Tibial artery (tissue), 4 donors: Measurements from ENCODE around the gene RNF31.
"Not testable (repeated sequence)": the region's sequence is repeated elsewhere in the genome, so short reads cannot be mapped to it uniquely, and the experiment has no call there.

Experiments
- DNase-seq, 2 donors: peaks; one replicate each; pipeline ENCODE4 v3.0.0-alpha.2; 2019
- H3K27ac ChIP-seq, 2 donors: fragments of 200-600 bp; sonication (generic) in 1 of 2; 1 replicate in 1 of 2; 2 replicates in 1 of 2; pipeline ENCODE4 v1.5.1; 2018 to 2019; ENCODE audit warnings: mild to moderate bottlenecking in 1 of 2
- H3K27me3 ChIP-seq, 2 donors: fragments of 200-600 bp; sonication (generic) in 1 of 2; one replicate each; pipeline versions ENCODE4 v1.5.1 to v1.6.0; 2016 to 2019
- H3K36me3 ChIP-seq, 3 donors: fragments of 200-600 bp; sonication (generic) in 2 of 3; one replicate each; pipeline ENCODE4 v1.5.1; 2016 to 2019; ENCODE audit warnings: mild to moderate bottlenecking in 2 of 3
- H3K4me1 ChIP-seq, 4 donors: fragments of 200-600 bp; sonication (generic) in 2 of 4; 1 replicate in 3 of 4; 2 replicates in 1 of 4; pipeline ENCODE4 v1.5.1; 2016 to 2019
- H3K4me3 ChIP-seq, 2 donors: fragments of 200-600 bp; sonication (generic) in 1 of 2; 1 replicate in 1 of 2; 2 replicates in 1 of 2; pipeline ENCODE4 v1.5.1; 2018 to 2019; ENCODE audit warnings: mild to moderate bottlenecking in 2 of 2
- H3K9me3 ChIP-seq, 3 donors: fragments of 200-600 bp; sonication (generic) in 1 of 3; one replicate each; pipeline ENCODE4 v1.5.1; 2016 to 2019
- CTCF ChIP-seq, 2 experiments: fragments of 200-600 bp in 1 of 2; fragments of 450-650 bp in 1 of 2; IDR thresholded peaks; one replicate each; pipeline ENCODE4 v1.5.1; 2017 to 2019; ENCODE audit warnings: antibody characterized with exemption in 2 of 2, mild to moderate bottlenecking in 1 of 2, moderate library complexity in 1 of 2
- intact Hi-C: fragments of 100-400 bp; cut with DNase I; formaldehyde crosslinking; loops from one replicate; pipeline ENCODE4 v1.15.0; 2023; ENCODE audit warnings: low total_unique reads

The RNF31 gene

GRCh38 chr14:24100982-24101494, 46.3 kb upstream of the RNF31 start:
- H3K27ac ChIP-seq: no peak overlapping the region
- H3K27me3 ChIP-seq: no peaks in the 10 kb centered on the region
- no peak for TF ChIP-seq CTCF (IDR thresholded peaks at IDR 0.05)
- no peaks in the 10 kb centered on the region for H3K4me1 ChIP-seq
- intact Hi-C loops: no loop called here
- H3K4me3 ChIP-seq: no peak overlapping the region
- DNase-seq: no peak
- no peaks in the 10 kb centered on the region for H3K9me3 ChIP-seq
- H3K36me3 ChIP-seq: peaks cover 0 to 49% (median 46%) of the 10 kb centered on the region in 3 donors

GRCh38 chr14:24102357-24103048, 44.8 kb upstream of the RNF31 start:
- Histone ChIP-seq H3K4me1 (no peaks in the 10 kb centered on the region), H3K4me3 (no peak overlapping the region), H3K9me3 (no peaks in the 10 kb centered on the region), H3K27me3 (no peaks in the 10 kb centered on the region), H3K36me3 (peaks cover 0 to 49% (median 46%) of the 10 kb centered on the region in 3 donors), H3K27ac (no peak overlapping the region)
- no peak for TF ChIP-seq CTCF (IDR thresholded peaks at IDR 0.05)
- no peak for DNase-seq
- intact Hi-C loops: no loop called here

- no peak overlapping the region for H3K27ac ChIP-seq
- no peaks in the 10 kb centered on the region for H3K27me3 ChIP-seq
- no peaks in the 10 kb centered on the region for H3K4me1 ChIP-seq
- H3K9me3 ChIP-seq: no peaks in the 10 kb centered on the region
- H3K4me3 ChIP-seq: no peak overlapping the region
- H3K36me3 ChIP-seq: peaks cover 0 to 44% (median 40%) of the 10 kb centered on the region in 3 donors
- no peak for TF ChIP-seq CTCF (IDR thresholded peaks at IDR 0.05)
- DNase-seq: no peak
- intact Hi-C loops: no loop called here
Observed at GRCh38 chr14:24103451-24103850, 43.8 kb upstream of the RNF31 start.

DNA sequence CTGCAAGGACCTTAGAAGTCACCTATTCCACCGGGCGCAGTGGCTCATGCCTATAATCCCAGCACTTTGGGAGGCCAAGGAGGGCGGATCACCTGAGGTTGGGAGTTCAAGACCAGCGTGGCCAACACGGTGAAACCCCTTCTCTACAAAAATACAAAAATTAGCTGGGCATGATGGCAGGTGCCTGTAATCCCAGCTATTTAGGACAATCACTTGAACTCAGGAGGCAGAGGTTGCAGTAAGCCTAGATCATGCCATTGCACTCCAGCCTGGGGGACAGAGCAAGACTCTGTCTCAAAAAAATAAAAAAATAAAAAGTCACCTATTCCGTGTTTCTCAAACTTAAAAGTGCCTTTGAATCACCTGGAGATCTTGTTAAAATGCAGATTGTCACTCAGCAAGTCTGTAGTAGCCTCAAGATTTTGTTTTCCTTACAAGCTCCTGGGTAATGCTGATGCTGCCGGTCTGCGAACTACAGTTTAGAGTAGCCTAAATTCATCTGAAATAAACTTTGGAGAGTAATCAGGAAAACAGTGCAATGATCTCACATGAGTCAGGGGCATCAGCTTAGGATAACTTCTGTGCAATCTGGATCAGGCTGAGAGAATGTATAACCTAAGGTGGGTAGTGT, 41.6 kb upstream of the RNF31 start:
- H3K36me3 ChIP-seq: peaks cover 0 to 21% (median 17%) of the 10 kb centered on the region in 3 donors
- H3K4me3 ChIP-seq, H3K27ac ChIP-seq, H3K27me3 ChIP-seq, H3K9me3 ChIP-seq, H3K4me1 ChIP-seq, DNase-seq: not testable (repeated sequence)
- intact Hi-C loops: loop anchor here (5.0 kb wide), 2 partner anchors 48 to 93 kb away; no protein-coding TSS in a partner anchor

- TF ChIP-seq CTCF (IDR thresholded peaks at IDR 0.05): no peak
- DNase-seq: no peak
- no peaks in the 10 kb centered on the region for H3K9me3 ChIP-seq
- no peak overlapping the region for H3K27ac ChIP-seq
- H3K4me3 ChIP-seq: no peak overlapping the region
- H3K27me3 ChIP-seq: no peaks in the 10 kb centered on the region
- intact Hi-C loops: loop anchor here (5.0 kb wide), 2 partner anchors 49 to 94 kb away; no protein-coding TSS in a partner anchor
- H3K4me1 ChIP-seq: peaks cover 0 to 5% (median 4%) of the 10 kb centered on the region in 4 donors
- peaks cover 0 to 18% (median 13%) of the 10 kb centered on the region in 3 donors for H3K36me3 ChIP-seq
Observed at GRCh38 chr14:24106672-24107271, 40.5 kb upstream of the RNF31 start.
